SK-N-SH treated with all-trans-retinoic acid at 6 μM for 48 hours (cell line): ENCODE results near the gene ID2.
A peak's percentile ranks its signal among the peaks of the same experiment; 100 is the strongest.

Experiments used
- ATAC-seq: fragments of 200-7000 bp; cut with Tn5 transposase; 3 replicates; pipeline ENCODE4 v1.9.1; 2020; ENCODE audit warnings: mild to moderate bottlenecking, moderate library complexity
- ARNTL ChIP-seq: fragments of 450-650 bp; formaldehyde crosslinking; IDR thresholded peaks from 2 replicates; pipeline ENCODE4 v1.5.0; 2020; ENCODE audit warnings: low read depth, mild to moderate bottlenecking, moderate library complexity, borderline replicate concordance
- BACH2 ChIP-seq: fragments of 250-450 bp; sonication (Bioruptor Pico); IDR thresholded peaks from 2 replicates; pipeline ENCODE4 v1.9.0; 2021; ENCODE audit warnings: mild to moderate bottlenecking, borderline replicate concordance
- CREB5 ChIP-seq: fragments of 250-450 bp; sonication (Bioruptor Pico); IDR thresholded peaks from 2 replicates; pipeline ENCODE4 v1.5.1; 2020; ENCODE audit warnings: low read depth, mild to moderate bottlenecking, moderate library complexity
- CSDC2 ChIP-seq: fragments of 250-450 bp; sonication (Bioruptor Pico); IDR thresholded peaks from 2 replicates; pipeline ENCODE4 v1.5.0; 2020; ENCODE audit warnings: mild to moderate bottlenecking, moderate library complexity
- CSRNP3 ChIP-seq: fragments of 250-450 bp; sonication (Bioruptor Pico); IDR thresholded peaks from 2 replicates; pipeline ENCODE4 v1.5.1; 2021; ENCODE audit warnings: mild to moderate bottlenecking, moderate library complexity
- ESRRG ChIP-seq: fragments of 250-450 bp; sonication (Bioruptor Pico); IDR thresholded peaks from 2 replicates; pipeline ENCODE4 v1.6.1; 2021; ENCODE audit warnings: mild to moderate bottlenecking
- GLIS3 ChIP-seq: fragments of 250-450 bp; sonication (Bioruptor Pico); IDR thresholded peaks from 2 replicates; pipeline ENCODE4 v1.5.0; 2020; ENCODE audit warnings: mild to moderate bottlenecking, moderate library complexity
- ISL1 ChIP-seq: fragments of 250-450 bp; sonication (Bioruptor Pico); IDR thresholded peaks from 2 replicates; pipeline ENCODE4 v2.1.2; 2022; ENCODE audit warnings: mild to moderate bottlenecking, moderate library complexity
- OSR1 ChIP-seq: fragments of 250-450 bp; sonication (Bioruptor Pico); IDR thresholded peaks from 2 replicates; pipeline ENCODE4 v1.8.0; 2022; ENCODE audit warnings: moderate library complexity, mild to moderate bottlenecking, inconsistent platforms
- POU6F1 ChIP-seq: fragments of 250-450 bp; sonication (Bioruptor Pico); IDR thresholded peaks from 2 replicates; pipeline ENCODE4 v1.8.0; 2021; ENCODE audit warnings: low read depth, mild to moderate bottlenecking, moderate library complexity, borderline replicate concordance
- PPARA ChIP-seq: fragments of 250-450 bp; sonication (Bioruptor Pico); IDR thresholded peaks from 2 replicates; pipeline ENCODE4 v1.5.0; 2020; ENCODE audit warnings: mild to moderate bottlenecking, borderline replicate concordance
- SNAI2 ChIP-seq: fragments of 250-450 bp; sonication (Bioruptor Pico); IDR thresholded peaks from 2 replicates; pipeline ENCODE4 v1.5.0; 2020; ENCODE audit warnings: mild to moderate bottlenecking, moderate library complexity
- TCF4 ChIP-seq: fragments of 250-450 bp; sonication (Bioruptor Pico); IDR thresholded peaks from 2 replicates; pipeline ENCODE4 v1.8.0; 2021; ENCODE audit warnings: mild to moderate bottlenecking, moderate library complexity, borderline replicate concordance
- TSHZ2 ChIP-seq: fragments of 250-450 bp; sonication (Bioruptor Pico); IDR thresholded peaks from 2 replicates; pipeline ENCODE4 v1.5.0; 2020; ENCODE audit warnings: mild to moderate bottlenecking, moderate library complexity
- ZC3H10 ChIP-seq: fragments of 250-450 bp; sonication (Bioruptor Pico); IDR thresholded peaks from 2 replicates; pipeline ENCODE4 v1.5.1; 2021; ENCODE audit warnings: mild to moderate bottlenecking, moderate library complexity
- ZFP3 ChIP-seq: fragments of 250-450 bp; sonication (Bioruptor Pico); IDR thresholded peaks from 2 replicates; pipeline ENCODE4 v1.5.0; 2020; ENCODE audit warnings: mild to moderate bottlenecking, moderate library complexity
- ZFP30 ChIP-seq: fragments of 450-650 bp; formaldehyde crosslinking; IDR thresholded peaks from 2 replicates; pipeline ENCODE4 v1.5.0; 2022; ENCODE audit warnings: mild to moderate bottlenecking, moderate library complexity
- ZNF565 ChIP-seq: fragments of 450-650 bp; formaldehyde crosslinking; conservative IDR thresholded peaks from 2 replicates; pipeline ENCODE4 v1.5.0; 2020; ENCODE audit warnings: low read depth, mild to moderate bottlenecking, moderate library complexity
- ZNF70 ChIP-seq: fragments of 450-650 bp; formaldehyde crosslinking; IDR thresholded peaks from 2 replicates; pipeline ENCODE4 v1.5.0; 2020; ENCODE audit warnings: mild to moderate bottlenecking, moderate library complexity
- ZNF8 ChIP-seq: fragments of 450-650 bp; formaldehyde crosslinking; IDR thresholded peaks from 2 replicates; pipeline ENCODE4 v1.5.0; 2020; ENCODE audit warnings: mild to moderate bottlenecking, moderate library complexity

The ID2 gene

GRCh38 chr2:8642366-8643068, 39.3 kb upstream of the ID2 start:
- peak; percentile 53; the same call in 1 of the 3 replicates for ATAC-seq
- TF ChIP-seq BACH2 (no peak), GLIS3 (CRISPR knock-in tag) (no peak), ZNF8 (no peak), ZFP30 (CRISPR knock-in tag) (no peak)

GRCh38 chr2:8643250-8643995, 38.4 kb upstream of the ID2 start:
- ATAC-seq = no peak
- no peak for TF ChIP-seq POU6F1 (CRISPR knock-in tag)
- TF ChIP-seq, all 23 proteins: peak for 0

- TF ChIP-seq OSR1 (CRISPR knock-in tag) = no peak
- no peak for TF ChIP-seq ZFP3 (CRISPR knock-in tag)
- no peak for TF ChIP-seq ZC3H10 (CRISPR knock-in tag)
- TF ChIP-seq TSHZ2 (CRISPR knock-in tag) = no peak
- no peak for ATAC-seq
Observed at GRCh38 chr2:8643996-8644356, 37.9 kb upstream of the ID2 start.

- ATAC-seq = no peak
- TF ChIP-seq BACH2 (no peak), OSR1 (CRISPR knock-in tag) (no peak), ESRRG (no peak), CSRNP3 (no peak), TCF4 (no peak), GLIS3 (CRISPR knock-in tag) (no peak), CREB5 (CRISPR knock-in tag) (no peak), SNAI2 (CRISPR knock-in tag) (no peak)
Observed at GRCh38 chr2:8644605-8645175, 37.2 kb upstream of the ID2 start.

- no peak for ATAC-seq
- no peak for TF ChIP-seq CSDC2 (CRISPR knock-in tag)
- TF ChIP-seq GLIS3 (CRISPR knock-in tag) = no peak
- TF ChIP-seq PPARA (CRISPR knock-in tag) = no peak
- TF ChIP-seq ZNF565 (CRISPR knock-in tag) = no peak
- no peak for TF ChIP-seq ZFP30 (CRISPR knock-in tag)
- TF ChIP-seq CREB5 (CRISPR knock-in tag) = no peak
- no peak for TF ChIP-seq ISL1 (CRISPR knock-in tag)
- TF ChIP-seq SNAI2 (CRISPR knock-in tag) = no peak
- no peak for TF ChIP-seq BACH2
- TF ChIP-seq ARNTL (CRISPR knock-in tag) = no peak
- no peak for TF ChIP-seq ESRRG
- TF ChIP-seq ZNF70 (CRISPR knock-in tag) = no peak
- no peak for TF ChIP-seq TCF4
- no peak for TF ChIP-seq ZNF8
- no peak for TF ChIP-seq TSHZ2 (CRISPR knock-in tag)
Observed at GRCh38 chr2:8645176-8645831, 36.6 kb upstream of the ID2 start.
